Stimulated activated CD8-positive, alpha-beta memory T cell treated with anti-CD3 and anti-CD28 coated beads, Interleukin-15, amount 100 ng/mL, for 4 hours (primary cell): ENCODE data around the gene ANXA2R.
A peak's percentile ranks its signal among the peaks of the same experiment; 100 is the strongest.
"Not testable (repeated sequence)": the region's sequence is repeated elsewhere in the genome, so short reads cannot be mapped to it uniquely, and the experiment has no call there.

Source experiments
- DNase-seq, 2 donors: peaks; one replicate each; pipeline ENCODE4 v3.0.0-alpha.2; 2020; ENCODE audit warnings: low read depth in 2 of 2

Gene ANXA2R, protein sequence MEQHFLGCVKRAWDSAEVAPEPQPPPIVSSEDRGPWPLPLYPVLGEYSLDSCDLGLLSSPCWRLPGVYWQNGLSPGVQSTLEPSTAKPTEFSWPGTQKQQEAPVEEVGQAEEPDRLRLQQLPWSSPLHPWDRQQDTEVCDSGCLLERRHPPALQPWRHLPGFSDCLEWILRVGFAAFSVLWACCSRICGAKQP

DNA sequence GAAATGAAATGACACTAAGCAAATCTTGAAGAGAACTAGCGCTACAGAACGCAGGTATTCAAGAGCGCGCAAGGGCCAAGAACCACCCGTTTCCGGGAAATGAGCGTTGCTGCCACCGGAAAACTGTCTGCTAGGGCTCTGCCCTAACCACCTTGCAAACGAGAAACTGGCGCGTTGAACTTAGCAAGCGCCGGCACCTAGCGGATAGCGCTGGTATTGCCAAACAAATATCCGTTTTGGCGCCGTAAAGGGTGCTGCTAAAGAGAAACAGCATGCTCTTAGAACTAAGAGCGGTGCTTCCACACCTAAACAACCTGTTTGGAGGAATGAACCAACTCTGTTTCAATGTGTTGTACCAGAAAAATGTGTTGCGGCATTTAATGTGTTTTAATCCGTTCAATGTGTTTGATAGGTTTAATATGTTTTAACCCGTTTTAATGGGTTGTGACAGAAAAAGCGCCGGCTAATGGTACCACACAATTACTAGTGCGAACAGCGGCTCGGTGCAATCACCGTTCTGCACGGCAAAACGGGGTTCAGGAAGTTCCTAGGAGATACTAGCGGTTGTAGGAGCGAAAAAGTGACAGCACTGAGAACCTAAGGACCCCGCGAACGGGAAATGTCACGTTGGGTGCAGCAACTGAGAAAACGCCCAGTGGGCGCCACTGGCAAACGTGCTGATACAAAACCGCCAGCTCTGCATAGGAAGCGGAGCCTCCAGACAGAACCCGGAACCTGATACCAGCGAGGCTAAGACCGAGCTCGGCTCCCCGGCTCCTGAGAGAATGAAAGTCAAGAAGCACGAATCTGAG, at the start of gene ANXA2R:
ANXA2R (minus strand) TSS at position 33 of the 812 bp plus-strand sequence. CDS start 273 bp downstream, outside the sequence.
- peak; percentile 85 to 91 for DNase-seq

DNA sequence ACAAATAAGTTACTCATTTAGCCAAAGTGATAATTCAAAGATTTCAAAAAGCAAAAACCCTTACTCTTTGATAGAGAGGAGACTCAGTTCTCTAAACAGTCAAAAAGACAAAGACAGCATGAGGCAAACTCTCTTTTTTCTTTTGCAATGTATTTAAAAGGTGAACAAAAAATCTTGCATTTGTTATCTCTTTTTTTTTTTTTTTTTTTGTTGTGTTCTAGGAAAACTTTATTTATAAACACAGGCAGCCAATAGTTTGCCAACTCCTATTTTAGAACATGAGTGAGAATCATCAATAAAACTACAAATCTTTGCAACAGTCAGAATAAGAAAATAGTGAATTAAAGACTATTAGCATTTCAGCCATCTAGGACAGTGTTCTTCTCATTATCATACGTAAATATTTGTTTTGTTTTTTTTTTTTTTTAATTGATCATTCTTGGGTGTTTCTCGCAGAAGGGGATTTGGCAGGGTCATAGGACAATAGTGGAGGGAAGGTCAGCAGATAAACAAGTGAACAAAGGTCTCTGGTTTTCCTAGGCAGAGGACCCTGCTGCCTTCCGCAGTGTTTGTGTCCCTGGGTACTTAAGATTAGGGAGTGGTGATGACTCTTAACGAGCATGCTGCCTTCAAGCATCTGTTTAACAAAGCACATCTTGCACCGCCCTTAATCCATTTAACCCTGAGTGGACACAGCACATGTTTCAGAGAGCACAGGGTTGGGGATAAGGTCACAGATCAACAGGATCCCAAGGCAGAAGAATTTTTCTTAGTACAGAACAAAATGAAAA, 46.2 kb upstream of the ANXA2R start:
- DNase-seq = not testable (repeated sequence)

DNA sequence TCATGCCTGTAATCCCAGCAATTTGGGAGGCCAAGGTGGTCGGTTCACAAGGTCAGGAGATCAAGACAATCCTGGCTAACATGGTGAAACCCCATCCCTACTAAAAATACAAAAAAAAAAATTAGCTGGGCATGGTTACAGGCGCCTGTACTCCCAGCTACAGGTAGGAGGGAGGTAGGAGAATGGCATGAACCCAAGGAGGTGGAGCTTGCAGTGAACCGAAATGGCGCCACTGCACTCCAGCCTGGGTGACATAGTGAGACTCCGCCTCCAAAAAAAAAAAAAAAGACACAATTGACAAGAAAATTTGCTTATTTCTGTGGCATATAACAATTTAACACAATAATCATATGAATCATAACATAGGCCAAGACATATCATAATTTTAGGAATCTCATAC, 45.3 kb upstream of the ANXA2R start:
- DNase-seq = no peak

DNA sequence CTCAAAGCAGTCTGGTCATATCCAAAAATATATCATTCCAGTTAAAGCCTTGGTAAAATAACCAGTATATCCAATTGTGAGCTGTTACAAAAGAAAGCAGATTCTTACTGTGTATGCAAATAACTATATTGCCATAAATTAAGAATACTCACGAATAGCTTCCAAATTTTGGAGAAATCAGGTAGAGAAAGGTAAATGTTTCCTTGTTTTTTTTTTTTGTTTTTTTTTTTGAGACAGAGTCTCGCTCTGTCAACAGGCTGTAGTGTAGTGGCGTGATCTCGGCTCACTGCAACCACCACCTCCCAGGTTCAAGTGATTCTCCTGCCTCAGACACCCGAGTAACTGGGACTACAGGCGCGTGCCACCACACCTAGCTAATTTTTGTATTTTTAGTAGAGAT, 44.3 kb upstream of the ANXA2R start:
- DNase-seq = not testable (repeated sequence)

DNA sequence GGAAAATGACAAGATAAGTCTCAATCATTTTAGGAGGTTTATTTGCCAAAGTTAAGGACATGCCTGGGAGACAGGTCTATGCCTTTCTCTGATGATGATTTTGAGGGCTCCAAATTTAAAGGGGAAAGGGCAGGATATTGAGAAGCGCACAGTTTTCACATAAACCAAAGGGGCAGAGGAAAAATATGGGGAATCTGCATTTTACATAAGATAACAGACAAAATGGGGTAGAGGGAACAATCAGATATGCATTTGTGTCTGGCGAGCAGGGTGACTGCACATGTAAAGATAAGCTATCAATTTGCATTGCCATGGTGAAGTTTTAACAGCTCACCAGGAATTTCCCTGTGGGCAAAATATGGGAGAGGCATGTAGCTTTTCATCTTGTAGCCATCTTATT, 41.2 kb upstream of the ANXA2R start:
- not testable (repeated sequence) for DNase-seq

DNA sequence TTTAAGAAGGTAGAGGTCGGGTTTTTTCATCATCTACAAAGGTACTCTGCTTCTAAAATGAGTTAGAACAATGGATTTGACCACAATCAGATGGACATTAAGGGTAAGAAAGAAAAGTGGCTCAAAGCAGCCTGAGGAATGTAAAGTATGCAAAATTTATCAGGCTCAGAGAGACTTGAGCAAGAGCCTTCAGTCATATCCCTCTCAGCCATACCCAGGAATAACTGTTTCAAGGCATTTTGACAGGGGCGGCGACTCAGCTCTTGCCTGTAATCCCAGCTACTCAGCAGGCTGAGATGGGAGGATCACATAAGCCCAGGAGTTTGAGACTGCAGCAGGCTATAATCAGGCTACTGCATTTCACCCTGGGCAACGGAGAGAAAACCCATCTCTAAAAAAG, 38.8 kb upstream of the ANXA2R start:
- DNase-seq = no peak

DNA sequence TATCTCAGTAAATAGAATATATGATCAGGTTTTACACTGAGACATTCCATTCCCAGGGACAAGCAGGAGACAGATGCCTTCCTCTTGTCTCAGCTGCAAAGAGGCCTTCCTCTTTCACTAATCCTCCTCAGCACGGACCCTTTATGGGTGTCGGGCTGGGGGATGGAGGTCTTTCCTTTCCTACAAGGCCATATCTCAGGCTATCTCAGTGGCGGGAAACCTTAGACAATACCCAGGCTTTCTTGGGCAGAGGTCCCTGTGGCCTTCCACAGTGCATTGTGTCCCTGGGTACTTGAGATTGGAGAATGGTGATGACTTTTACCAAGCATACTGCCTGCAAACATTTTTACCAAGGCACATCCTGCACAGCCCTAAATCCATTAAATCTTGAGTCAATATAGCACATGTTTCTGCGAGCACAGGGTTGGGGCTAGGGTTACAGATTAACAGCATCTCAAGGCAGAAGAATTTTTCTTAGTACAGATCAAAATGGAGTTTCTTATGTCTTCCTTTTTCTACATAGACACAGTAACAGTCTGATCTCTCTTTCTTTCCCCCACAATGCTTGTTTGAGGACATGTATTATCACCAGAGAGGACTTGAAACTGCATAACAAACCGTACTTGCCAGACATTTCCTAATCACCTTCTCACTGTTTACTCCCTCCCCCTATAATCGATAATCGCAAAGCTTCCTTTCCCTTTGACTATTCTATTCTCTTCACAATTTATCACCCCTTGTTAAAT, 37.5 kb upstream of the ANXA2R start:
- DNase-seq = not testable (repeated sequence)

DNA sequence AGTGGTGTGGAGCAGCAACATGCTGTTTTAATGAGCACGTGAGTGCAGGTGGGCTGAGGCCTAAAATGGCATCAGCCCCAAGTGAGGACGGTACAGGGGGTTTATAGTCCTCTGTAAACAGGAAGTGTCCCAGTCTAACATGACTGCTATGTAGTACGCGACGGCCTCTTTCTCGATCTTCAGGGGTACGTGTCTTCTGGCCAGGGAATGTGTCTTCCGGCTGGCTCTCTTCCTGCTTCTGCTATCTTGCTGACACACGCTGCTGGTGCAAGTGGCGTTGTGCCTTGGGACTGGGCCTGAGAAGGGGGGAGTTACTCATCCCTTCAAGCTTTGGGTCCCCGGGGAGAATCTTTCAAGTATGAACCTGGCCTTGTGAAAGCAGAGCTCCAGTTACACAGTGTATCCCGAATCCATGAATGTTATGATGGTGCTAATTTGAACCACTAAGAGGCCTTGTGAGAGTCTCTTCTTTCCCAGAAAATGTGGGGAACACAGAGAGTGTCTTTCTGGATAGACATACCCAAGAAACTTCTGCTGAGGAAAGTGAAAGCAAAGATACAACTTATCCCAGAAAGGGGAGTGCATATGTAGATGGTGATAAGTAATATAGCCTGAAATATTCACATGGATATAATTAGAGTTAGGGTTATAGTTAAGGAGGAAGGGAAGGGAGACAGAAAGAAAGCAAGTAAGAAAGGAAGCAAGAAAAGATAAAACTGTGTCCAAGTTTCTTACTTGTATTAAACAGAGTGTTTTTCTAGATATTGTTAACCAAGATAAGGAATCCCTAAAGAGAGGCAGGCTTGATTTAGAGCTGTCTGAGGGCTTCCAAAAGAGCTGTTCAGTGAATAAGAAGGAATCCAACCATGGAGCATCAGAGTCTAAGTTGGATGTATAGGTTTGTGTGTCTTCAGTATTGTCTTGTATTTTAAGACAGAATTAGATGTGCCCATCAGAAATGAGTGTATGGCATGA, 35.5 kb upstream of the ANXA2R start:
- DNase-seq = no peak

DNA sequence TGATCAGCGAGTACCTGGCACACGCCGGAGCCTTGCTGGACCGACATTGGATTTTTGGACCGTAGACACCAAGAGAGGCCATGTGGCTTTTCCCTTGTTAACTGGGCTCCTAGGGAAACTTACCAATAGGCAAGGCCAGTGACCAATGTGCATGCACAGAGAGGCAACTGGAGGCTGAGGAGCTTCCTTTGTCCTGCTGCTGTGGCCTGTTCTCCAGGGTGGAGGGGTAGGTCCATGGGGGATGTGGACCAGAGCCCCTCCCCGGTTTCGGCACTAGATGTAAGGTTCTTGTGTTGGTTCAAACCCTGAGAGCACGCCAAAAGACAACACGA, 34.8 kb upstream of the ANXA2R start:
- DNase-seq = no peak

DNA sequence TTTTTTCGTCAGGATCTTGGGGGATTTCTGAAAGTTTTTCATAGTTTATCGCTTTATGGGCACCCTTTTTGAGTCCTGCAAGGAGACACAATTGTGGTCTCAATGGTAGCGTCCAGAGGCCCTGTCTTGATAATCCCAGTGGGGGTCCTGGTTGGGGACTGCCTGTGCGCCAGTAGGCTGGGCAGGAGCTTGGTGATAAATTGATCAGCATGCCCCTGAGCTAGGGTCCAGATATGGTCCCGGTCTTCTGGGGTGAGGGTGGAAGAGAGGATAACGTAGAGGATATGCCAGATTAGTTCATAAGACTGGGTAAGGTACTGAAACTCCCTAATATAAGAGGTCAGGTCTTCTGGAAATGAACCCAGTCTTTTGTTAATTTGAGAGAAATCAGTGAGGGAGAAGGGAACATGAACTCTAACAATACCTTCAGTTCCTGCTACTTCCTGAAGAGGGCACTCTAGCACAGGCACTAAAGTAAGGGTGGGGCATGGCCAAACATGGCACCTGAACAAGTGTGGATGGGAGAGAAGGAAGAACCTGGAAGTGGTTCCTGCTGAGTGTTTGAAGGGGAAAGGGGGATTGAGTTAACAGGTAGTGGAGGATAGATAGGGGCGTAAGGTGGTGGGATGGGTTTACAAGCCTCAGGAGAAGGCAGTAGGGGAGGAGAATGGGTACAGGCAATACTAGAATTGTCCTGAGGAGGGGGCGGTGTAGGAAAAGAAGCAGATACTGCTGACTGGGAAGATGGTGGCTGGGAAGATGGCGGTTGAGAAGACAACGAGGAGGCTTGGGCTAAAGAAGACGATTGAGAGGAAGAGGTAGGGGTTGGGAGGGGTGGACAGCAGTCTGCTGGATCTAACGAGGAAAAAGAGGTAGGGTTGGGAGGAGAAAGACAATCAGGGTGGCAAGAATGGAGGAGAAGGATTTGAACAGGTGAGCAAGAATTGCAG, 33.8 kb upstream of the ANXA2R start:
- no peak for DNase-seq

DNA sequence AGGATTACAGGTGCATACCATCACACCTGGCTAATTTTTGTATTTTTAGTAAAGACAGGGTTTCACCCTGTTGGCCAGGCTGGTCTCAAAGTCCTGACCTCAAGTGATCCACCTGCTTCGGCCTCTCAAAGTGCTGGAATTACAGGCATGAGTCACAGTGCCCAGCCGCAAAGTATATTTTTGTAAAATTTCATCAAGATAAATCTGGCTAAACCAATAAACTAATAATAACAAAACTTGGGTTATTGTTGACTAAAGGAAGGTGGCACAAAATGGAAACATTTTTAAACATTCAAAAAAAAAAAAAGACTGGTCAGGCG, 29.2 kb upstream of the ANXA2R start:
- not testable (repeated sequence) for DNase-seq

DNA sequence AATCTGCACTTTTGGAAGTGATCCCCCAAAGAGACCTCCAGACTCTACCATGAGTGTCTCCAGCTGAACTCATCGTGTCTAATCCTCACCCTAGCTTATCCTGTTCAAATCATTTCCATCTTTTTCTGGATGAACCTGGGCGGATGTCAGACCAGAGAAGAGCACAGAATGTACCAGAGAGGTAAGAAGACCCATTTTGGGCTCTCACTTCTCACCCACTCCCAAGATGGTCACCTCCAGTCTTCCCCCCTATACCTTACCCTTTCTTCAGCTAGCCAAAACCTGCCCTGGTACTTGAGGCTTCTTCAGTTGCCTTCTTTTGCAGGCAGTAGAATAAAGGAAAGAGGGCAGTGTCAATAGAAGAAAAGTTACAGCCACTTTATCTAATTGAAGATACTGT, 27.9 kb upstream of the ANXA2R start:
- no peak for DNase-seq

DNA sequence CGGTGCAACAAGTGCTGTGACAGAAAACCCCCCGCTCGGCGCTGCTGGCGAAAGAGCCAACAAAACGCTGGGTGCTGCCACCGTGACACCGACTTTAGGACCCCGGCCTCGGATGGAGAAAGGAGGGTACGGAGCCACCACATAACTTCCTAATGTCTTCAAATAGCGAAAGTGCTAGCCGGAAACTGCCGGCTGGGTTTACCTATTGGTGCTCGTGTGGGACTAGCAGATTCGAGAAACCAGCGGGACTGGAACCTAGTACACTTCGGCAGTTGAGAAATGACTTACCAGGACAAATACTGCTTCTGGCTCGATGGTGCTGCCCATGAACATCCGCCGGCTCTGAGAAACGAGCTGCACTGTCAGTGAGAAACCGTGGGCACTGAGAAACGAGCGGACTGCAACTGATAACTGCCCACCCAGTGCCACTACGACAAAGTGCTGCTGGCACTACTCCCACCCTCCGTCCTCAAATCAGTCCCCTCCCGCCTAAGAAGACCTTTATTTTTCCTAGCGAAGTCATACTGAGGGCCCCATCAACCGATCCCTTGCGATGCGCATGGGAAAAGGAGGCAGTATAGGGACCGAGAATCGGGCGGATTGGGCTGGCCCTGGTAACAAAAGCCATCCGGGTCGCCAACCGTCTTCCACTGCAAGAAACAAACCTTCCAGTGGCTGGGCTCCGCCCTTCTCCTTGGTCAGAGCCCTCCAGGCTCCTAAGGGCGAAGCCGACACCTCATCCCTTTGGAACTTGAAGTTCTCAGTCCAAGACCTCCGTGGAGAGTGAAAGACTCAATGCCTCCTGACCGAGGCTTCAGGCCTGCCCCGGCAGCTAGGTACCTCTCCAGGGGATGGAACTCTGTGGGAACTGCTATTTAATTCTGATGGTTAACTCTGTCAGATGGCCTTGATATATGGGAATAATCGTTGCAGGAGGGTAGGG, 27.0 kb upstream of the ANXA2R start:
- peak; percentile 56 to 74 for DNase-seq

DNA sequence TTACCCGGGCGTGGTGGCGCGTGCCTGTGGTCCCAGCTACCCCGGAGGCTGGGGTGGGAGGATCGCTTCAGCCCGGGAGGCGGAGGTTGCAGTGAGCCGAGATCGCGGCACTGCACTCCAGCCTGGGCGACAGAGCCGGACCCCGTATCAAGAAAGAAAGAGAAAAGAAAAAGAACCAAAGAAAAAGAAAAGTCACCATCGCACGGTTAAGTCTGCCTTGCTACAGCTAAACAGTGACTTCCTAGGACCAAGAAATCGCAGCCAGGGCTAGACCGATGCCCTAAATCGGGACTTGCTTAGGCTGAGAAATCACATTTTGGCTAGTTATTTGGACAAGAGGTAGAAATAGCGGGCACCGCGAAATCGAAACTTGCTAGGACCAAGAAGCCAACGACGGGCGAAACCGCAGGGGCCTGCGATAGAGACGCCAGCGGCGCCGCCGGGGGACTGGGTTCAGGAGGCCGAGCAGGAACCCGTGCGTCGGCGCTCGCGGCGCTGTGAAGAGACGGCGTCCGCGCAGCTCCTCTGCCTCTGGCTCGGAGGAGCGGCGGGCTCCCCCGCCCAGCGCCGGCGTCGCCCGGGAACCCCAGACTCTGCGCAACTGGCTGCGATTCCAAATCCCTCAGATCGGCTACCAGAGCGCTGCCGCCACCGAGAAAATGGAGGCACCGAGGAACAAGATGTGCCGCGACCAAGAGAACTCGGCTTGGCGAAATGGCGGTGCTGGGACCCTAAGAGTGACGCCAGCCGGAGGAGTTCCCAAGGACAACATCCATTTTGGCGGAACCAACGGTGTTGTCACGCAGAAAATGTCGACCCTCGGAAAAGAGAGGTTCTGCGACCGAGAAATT, 26.1 kb upstream of the ANXA2R start:
- peak; percentile 51 to 59 for DNase-seq

DNA sequence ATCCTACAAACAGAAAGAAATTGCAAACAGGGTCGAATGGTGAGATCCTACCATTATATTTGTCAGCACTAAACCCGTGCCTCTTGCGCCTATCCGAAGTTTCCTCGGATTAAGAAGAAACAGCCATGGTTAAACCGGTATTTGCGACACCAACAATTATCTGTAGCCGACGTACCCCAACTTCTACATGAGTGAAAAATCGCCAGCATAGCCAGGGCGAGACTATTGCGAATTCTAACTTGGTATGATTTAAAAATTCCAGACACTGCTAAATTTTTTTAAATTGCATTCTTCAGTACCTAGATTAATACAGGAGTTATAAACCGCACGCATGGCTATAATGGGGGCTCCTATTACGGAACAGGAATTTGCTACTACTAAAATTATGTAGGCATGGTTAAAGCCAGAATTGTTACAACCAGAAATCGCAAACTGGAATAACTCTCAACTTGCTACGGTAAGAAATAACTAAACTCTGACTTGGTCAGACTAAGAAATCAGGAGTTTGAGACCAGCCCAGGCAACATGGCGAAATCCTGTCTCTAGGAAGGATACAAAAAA, 25.3 kb upstream of the ANXA2R start:
- DNase-seq = no peak

DNA sequence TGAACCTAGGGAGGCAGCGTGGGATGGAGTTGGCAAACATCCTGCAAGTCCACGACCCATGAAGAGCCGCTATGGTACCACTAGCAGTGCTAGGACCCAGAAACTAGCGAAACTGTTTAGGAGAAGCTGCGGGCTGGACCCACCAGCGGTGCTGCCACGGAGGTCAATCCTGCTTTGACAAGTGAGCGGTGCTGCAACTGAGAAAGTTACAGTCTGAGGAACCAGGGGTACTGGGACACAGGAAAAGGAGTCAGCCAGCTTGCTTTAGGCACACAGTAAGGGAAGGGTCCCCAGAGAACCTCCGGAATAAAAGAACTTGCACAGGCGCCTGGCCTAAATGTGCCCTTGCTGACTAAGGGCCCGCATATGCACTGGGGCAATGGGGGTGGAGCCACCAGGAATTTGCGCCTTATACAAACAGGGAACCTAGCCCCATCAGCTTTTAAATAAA, 23.6 kb upstream of the ANXA2R start:
- no peak for DNase-seq

DNA sequence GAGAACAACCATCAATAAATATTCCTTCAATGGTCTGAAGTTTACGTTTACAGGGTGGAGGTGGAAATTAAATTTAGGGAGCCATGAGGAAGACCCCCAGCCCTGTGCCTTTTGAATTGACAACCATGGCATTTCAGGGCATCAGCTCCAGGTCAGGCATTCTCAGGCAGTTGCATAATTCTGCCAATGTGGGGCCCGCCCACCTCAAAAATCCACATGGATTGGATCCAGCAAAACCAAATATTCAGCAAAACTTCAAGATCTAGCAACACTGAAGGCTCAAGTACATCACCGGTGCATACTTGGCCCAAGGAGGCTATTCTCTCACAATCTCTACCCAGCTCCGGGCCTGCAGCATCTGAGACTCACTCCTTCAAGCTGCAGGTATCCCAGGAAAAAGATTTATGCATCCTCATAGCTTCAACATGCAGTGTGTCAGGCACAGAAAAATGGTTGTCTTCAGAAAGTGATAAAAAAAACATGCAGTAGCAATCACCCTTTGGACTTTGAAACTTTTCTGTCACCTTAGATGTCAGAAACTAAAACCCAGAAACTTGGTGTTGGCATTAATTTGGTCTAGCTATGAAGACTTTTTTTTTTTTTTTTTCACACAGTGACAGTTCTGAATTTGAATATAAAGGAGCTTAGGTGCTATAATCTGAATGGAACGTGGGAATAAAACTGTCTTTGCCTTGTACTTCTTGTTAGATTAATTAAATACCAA, 21.4 kb upstream of the ANXA2R start:
- DNase-seq = no peak
